AML-193 (cell line): ENCODE measurements around the gene CSPG4.

Source experiments
- DNase-seq, 2 experiments: peaks; one replicate each; lab custom pipeline; 2025; lab: John Stamatoyannopoulos, UW

CSPG4 gene

DNA sequence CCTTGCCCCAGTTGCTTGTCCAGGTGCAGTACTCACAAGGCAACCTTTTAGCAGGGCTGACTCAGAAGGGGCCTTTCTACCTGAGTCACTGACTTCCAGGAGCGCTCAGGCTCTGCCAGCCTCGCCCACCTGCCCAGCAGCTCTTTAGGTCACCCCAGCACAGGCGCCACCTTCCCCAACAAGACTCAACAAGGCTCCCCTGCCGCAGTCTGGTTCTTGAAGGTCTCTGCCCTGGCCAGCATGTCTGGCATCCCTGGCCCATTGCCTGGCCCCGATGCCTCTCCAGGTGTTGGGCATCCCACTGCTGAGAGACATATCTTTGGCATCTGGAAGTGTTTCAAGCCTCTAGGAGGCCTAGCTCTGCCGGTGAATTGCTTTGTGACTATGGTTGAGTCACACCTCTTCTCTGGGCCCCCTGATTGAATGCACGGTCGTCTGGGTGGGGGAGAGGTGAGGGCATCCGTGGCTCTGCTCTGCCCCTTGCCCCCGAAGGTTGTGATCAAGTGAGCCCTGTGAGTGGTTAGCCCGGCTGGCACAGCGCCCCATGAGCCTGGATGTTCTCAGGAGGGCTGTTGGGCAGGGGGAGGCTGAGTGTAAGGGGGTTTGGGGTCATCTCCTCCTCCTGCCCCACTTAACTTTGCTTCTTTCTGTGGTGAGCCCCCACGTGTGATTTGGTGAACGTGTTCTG lies 43.3 kb downstream of the CSPG4 start:
- DNase-seq, result no peak

DNA sequence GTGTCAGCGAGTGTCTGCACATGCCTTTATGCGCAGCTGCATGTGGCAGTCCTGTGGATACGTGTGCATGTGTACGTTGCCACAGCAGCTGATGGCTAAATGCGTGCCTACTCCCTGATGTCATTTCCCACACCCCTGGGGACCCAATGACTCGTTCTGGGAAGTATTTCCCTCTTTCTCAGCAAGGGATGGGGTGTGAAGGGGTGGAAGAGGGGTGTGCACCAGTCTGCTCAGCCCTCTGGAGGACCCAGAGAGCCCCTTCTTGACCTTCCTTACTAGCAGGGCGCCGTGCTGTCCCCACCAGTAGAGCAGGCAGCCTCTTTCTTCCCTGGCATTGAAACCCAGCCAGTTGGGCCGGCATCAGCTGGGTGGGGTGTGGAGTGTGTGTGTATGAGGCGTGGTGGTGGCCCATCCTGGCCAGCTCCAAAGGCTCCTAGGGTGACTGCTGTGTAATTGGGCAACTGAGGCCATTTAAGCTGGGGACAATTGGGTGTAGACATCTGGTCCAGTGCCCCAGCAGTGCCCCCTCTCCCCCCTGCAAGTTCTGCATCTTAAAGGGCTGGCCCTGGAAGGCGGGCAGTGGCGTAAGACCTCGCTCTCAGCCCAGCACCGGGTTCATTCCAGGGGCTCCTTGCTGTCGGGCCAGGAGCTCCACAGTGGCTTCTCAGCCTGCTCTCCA lies 45.7 kb downstream of the CSPG4 start:
- DNase-seq, result no peak

DNA sequence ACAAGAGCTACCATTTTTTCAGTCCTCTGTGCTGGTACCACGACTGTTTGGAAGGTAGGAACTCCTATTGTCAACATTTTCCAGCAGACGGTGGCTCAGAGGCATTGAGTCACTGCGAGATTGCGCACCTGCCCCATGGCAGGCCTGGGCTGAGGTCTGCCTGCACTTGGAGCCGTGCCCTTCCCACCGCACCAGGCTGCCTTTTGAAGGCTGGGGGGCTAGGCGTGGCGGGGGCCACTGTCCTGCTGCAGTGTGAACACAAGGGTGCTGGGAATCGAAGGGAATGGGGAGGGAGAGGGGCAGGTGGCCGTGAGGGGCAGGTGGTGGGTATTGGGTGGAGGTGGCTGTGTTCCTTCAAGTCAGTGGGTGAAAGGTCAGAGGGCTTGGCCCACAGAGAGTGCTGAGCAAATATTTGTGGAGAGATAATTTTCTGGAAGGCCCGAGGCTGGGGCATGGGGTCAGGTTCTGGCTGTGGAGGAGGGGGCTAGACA lies 48.7 kb downstream of the CSPG4 start:
- DNase-seq, result no peak

DNA sequence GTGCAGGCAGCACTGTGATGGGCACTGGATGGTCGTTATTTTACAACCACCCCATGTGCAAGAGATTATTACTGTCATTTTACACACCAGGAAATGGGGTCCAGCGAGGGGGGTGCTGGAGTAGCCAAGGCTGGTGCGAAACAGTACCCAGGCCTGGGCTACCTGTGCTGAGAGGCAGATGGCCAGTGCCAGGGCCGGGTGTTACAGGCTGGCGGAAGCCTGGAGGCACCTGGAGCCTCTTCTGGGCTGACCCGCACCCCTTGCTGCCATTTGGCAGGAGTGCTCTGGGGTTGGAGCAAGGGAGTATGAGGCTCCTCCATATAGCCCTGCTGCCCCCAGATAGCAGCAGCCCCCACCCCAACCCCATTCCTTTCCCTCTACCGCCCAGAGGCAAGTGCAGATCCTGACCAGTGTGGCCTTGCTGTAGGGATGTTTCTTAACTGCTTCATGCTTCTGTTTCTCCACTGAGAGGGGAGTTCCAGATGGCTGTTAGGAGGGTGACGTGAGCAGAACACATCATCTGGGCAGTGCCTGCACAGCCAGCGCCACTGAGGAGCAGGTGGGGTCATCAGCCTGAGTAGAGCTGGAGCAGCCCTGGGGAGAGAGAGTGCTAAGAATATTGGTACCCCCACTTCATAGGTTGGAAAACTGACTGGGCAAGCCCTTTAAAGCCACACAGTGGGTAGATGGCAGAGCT lies 49.7 kb downstream of the CSPG4 start:
- DNase-seq, result no peak

DNA sequence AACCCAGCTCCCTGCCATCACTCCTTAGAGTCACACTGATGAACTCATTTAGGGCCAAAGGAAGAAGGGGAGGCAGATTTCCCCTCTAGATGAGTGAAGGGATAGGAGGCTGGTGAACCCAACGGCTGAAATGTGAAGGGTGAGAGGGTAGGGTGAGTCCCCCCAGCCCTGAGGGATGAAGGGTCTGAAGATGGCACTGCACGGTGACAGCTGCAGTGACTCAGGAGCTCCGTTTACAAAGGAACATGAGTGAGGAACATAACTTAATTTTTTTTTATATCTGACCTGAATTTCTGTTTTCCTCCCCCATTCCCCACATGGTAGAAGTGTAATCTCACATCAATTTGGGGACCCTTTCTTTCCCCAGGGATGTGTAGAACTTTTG lies 50.9 kb downstream of the CSPG4 start:
- DNase-seq, result no peak

DNA sequence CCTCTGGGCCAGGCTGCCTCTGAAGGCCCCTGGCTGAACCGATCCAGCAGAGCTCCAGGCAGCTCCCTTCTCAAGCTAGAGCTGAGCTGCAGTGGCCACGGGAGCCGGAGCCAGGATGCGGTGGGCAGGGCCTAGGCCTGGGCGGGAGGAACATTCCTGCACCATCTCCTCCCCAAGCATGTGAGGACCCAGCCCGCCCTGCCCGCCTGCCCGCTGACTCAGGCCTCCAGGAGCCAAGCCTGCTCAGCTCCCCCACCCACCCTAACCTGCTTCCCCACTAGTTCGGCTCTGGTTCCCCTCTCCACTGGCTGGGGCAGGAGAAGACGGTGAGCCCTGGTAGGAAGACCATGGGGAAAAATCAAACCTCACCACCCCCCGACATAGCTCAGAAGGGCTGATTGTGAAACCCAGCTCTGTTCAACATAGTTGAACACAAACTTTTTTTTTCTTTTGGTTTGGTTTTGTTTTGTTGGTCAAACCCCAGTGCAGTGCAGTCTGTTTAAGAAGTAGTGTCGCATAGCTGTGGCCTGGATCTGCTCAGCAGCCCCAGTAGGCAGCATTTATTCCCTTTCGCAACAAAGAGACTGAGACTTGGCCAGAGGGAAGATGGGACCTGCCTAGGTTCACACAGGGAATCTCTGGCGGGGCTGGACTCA lies 51.4 kb downstream of the CSPG4 start:
- DNase-seq, result no peak

DNA sequence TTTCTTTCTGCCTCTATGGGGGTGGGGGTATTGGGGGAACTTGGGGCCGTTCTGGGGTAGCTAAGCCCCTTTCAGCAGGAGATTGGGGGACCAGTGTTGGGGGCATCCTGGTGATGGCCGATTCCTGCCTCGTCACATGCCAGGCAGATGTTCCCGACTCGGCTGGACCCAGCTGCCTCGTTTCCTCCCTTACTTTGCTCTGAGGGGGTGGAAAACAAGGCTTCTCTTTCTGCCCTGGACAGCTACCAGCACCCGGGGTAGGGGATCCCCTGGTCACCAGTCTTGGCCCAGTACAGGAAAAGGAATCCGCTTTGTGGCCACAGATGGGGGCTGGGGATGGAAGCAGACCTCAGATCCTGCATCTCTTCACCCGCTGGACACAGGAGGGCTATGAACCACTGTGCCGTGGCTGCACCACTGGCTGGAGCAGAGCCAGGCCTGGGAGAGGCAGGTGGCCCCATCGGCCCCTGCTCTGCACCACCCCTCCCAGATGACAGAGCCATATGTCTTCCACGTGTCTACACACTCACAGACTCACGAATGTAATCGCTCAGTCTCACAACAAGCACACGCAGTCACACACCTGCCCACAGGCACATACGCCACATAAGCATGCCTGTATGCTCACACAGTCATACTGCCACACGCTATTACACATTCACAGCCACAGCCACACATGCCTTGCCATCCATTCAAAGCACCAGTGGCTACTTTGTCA lies 52.6 kb downstream of the CSPG4 start:
- no peak for DNase-seq

DNA sequence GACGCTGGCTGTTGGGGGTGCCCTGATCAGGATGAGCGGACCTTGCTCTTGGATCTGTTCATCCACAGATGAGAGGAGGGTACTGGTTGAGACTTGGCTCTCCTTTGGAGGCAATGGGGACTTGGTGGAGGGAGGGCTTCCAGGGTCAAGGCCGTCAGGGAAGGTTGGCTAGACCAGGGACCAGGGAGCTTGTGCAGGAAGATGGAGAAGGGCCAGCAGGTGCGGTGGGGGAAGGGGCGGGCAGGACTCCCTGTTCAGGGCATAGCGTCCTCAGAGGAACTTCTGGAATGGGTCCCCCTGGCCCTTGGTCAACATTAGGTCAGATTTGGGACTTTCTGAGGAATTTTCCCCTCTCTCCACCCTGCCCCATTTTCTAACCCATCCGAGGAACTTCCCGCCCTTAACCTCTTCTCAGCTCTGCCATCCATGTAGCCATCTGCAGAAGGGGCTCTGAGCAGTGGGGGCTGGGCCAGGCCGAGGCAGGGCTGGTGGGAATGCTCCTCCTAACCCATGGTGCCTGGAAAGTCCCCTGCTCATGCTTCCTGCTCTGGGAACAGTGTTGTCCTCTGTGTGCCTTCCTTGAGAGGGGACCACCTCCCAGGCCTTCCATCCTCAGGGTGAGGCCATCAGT lies 53.4 kb downstream of the CSPG4 start:
- DNase-seq, result no peak

DNA sequence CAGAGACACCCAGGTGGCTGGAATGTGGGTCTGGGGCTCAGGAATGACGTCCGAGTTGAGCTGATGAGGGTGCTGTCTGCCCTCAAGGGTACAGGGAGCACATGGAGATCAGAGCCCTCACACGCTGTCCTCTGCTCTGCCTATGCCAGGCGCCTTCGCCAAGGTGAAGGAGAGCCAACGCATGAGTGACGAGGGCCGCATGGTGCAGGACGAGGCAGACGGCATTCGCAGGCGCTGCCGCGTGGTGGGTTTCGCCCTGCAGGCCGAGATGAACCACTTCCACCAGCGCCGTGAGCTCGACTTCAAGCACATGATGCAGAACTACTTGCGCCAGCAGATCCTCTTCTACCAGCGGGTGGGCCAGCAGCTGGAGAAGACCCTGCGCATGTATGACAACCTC lies 55.8 kb downstream of the CSPG4 start:
- DNase-seq, result no peak

DNA sequence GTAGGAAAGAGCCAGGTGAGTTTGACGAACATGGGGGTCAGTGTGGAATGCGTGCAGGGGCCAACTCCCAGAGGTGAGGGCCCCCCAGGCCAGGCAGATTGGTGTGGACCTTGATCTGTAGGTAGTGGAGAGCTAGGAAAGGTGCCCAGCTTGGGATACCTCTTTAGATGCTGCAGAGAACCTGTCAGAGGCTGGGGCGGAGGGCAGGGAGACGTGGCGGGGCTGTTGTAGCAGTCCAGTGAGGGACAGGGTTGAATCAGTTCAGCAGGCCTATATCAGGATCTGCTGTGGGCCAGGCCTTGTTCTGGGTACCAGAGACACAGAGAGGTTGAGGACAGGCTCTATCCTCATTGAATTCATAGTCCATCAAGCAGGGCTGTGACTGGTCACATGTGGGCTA lies 56.3 kb downstream of the CSPG4 start:
- no peak for DNase-seq

DNA sequence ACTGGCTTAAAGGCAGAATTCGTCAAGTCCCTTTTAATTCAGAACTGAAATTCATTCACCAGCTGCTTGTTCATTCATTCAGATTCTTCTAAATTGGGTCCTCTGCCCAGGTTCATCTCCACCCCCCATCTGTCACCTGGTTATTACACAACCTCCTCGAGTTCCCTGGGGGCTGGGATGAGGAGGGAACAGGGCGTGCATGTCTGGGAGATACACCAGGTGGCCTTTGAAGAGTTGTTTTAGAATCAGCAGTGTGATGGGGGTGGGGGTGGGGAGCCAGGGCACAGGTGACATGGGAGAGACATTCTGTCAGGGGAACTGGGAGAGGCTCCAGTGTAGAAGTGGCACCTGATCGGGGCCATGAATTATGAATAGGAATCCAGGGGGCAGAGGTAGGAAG lies 56.7 kb downstream of the CSPG4 start:
- no peak for DNase-seq

DNA sequence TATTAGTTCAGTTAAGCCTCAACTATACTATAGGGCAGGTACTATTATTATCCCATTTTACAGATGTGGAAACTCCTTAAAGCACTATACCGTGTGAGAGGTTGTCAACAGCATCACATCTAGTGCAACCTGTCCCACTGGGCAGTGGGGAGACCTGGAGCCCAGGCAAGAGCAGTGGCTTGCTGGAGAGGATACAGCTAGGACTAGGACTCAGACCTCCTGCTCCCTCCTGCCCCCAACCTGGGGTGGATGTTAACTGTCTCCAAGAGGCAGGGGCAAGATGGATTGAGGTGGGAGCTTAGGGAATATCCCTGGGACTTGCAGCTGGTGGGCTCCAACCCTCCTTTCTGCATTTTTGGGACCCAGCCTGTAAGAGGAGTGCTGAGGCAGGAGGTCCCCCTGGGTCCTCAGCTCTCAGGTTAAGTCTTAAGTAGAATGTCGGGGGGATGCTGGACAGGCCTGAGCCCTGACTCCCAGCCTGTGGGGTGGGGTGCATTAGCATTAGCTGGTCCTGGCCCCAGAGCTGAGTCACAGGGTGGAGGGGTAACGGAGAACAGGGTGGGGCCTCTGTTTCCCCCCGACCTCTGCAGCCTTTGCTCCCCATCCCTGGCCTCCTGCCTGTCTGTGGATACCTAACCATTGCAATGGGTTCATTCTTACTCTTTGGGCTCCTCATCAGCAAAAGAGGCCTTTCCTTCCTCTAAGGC lies 58.3 kb downstream of the CSPG4 start:
- DNase-seq, result no peak

DNA sequence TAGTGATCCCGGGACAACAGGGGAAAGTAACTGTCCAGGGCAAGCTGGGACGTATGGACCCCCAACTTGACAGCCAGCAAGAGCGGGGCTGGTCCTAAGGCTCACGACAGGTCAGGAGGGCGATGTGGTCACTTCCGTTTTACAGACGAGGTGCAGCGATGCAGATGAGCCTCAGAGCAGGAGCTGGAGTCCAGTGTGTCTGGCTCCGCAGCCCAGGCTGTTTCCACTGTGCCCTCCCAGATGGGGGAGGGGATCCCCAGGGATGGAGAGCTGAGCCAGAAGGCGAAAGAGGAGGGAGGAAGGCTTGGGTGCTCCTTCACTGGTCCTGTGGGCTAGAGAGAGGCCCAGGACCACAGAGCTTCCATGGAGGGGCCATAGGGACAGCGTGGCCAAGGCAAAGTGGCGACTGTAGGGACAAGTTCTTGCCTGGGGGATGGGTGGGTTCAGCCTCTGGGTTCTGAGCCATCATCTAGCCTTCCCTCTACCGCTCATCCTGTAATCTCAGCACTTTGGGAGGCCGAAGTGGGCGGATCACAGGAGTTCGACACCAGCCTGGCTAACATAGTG lies 59.2 kb downstream of the CSPG4 start:
- no peak for DNase-seq

DNA sequence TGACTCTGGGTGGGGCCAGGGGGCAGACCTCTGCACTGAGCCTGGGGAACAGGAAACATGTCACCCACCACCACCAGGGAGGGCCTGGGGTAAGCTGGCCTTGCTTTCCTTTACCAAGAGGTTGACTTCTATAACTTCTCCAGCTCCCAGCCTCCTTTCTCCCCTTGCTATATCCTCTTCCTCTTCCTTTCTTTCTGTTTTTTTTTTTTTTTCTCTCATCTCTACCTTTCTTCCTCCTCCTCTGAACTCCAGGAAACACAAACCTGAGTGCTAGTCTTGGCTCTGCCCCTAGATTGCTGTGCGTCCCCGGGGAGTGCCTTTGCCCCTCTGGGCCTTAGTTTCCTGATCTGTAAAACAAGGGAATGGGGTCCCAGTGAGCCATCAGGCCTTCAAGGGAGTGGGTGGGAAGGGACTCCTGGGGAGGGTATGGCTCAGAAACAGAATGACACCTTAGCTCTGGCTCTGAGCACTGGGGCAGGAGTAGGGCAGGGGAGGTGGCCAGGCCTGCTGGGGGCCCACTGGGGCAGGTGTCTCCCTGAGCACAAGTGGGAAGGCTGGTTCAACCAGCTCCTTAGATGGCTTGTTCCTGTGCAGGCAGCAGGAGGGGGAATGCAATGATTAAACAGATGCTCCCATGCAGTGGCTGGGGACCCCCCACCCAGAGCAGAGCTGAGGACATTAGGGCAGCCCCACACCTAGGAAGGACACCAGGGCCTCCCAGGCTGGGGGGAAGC lies 60.7 kb downstream of the CSPG4 start:
- no peak for DNase-seq

DNA sequence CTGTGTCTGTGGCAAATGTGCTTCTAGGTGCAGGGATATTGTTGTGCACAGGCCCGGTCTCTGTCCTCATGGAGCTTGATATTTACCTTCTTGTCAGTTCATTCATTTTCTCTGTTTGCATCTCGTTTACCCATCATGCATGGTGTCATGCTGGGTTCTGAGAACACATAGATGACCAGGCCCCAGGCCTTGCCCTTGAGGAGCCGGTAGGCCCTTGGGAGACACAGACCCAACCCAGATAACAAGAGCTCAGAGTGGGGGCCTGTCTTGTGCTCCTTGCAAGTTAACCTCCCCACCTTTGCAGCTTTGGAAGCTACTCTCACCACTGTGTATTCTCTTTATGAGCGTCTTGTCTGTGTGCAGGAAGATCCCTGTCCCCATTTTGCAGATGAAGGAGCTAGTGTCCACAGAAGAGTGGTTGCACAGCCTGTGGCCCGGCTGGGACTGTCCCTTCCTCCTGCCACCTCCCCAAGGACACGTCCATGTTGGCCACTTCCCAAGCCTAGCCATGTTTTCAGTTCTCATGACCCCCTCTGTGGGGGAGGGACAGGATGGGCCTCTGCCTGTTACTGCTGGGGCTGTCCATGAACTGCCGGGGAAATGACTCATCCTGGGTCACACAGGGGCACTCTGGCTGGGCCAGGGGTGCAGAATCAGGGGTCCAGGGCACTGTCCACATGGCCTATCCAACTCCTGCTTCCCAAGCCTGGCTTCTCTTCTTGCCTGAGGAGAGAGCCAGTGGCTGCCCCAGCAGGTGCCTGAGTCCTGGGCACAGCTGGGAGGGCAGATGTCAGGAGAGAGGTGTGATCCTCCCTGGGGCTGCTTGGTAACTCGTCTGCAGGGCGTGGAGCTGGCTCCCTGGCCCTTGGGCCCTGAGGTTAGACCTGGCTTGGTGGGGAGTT lies 61.5 kb downstream of the CSPG4 start:
- DNase-seq, result no peak

DNA sequence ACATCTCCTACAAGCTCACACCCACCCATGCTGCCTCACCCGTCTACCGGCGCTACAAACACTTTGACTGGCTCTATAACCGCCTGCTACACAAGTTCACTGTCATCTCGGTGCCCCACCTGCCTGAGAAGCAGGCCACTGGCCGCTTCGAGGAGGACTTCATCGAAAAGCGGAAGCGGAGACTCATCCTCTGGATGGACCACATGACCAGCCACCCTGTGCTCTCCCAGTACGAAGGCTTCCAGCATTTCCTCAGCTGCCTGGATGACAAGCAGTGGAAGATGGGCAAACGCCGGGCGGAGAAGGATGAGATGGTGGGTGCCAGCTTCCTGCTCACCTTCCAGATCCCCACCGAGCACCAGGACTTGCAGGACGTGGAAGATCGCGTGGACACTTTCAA lies 62.8 kb downstream of the CSPG4 start:
- DNase-seq, result no peak

DNA sequence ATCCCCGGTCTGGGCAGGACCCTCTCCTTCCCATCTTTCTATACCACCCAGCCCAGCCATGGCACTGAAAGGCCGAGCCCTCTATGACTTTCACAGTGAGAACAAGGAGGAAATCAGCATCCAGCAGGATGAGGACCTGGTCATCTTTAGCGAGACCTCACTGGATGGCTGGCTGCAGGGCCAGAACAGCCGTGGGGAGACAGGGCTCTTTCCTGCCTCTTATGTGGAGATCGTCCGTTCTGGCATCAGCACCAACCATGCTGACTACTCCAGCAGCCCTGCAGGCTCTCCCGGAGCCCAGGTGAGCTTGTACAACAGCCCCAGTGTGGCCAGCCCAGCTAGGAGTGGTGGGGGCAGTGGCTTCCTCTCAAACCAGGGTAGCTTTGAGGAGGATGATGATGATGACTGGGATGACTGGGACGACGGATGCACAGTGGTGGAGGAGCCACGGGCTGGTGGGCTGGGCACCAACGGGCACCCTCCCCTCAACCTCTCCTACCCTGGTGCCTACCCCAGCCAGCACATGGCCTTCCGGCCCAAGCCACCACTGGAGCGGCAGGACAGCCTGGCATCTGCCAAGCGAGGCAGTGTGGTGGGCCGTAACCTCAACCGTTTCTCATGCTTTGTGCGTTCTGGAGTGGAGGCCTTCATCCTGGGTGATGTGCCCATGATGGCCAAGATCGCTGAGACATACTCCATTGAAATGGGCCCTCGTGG lies 63.4 kb downstream of the CSPG4 start:
- no peak for DNase-seq
